ENCODE data around the gene RAB31. TPM values are rescaled to one million over a fixed set of nuclear protein-coding genes. Genes with fewer than 3 reads are reported as not detected.

The RAB31 gene
- total RNA-seq, 2 donors from 2014 or later, result 4.3 to 8.0 TPM

DNA sequence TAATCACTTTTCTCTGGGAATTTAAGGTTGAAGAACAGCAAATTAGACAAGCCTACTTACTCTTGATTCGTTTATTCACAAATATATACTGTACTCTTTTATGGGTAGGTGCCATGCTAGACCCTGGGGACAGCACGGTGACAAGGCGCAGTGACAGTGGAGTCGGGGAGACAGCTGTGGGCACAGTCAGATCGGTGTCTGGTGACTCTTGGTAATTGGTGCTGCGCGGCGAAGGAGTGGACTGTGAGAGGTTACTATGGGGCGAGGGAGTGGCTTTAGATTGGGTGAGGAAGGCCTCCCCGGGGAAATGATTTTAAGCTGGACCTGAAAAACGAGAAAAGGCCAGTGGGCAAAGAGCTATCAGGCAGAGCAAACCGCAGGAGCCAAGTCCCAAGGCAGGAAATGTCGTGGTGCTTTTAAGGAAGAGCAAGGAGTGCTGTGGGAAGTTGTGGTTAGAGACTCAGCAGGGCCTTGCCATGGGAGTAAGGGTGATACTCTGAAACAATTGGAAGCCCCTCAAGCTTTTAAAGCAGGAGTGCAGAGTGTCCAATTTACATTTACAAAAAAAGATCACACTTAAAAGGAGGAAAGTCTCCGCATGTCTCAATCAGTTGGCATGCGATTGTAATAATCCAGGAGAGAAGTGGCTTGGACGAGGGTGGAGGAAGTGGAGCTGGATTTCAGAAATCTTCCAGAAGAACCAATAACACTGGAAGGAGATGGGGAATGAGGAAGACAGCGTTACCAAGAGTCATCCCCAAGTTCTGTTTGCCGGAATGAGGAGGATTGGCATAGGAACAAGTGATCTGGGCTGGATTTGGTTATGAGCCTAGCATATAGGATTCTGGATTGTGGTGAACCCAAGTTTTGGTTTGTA lies 141.5 kb downstream of the RAB31 start:
- intact Hi-C loops (cut with DNase I), result no loop called here
- WGBS, 2 donors, result 66 to 79% methylated on average over 18 of the region's 18 CpGs
- Histone ChIP-seq H3K4me1 (peaks cover 24% of the 10 kb centered on the region), H3K36me3 (replicated peaks in 1 of 2; ENCODE audit: insufficient read depth in 1 of 2, low read depth in 2 of 2) (no peaks in the 10 kb centered on the region), H3K9me3 (no peaks in the 10 kb centered on the region), H3K27me3 (no peaks in the 10 kb centered on the region), H3K27ac (peak overlapping the region in 1 of 4 donors; percentile 54), H3K4me3 (no peak overlapping the region)
- DNase-seq, result peak in 1 of 4 donors; percentile 67
- TF ChIP-seq POLR2A (IDR thresholded peaks at IDR 0.05), result peak in 1 of 3 donors; percentile 26
- TF ChIP-seq, protein P1, sequence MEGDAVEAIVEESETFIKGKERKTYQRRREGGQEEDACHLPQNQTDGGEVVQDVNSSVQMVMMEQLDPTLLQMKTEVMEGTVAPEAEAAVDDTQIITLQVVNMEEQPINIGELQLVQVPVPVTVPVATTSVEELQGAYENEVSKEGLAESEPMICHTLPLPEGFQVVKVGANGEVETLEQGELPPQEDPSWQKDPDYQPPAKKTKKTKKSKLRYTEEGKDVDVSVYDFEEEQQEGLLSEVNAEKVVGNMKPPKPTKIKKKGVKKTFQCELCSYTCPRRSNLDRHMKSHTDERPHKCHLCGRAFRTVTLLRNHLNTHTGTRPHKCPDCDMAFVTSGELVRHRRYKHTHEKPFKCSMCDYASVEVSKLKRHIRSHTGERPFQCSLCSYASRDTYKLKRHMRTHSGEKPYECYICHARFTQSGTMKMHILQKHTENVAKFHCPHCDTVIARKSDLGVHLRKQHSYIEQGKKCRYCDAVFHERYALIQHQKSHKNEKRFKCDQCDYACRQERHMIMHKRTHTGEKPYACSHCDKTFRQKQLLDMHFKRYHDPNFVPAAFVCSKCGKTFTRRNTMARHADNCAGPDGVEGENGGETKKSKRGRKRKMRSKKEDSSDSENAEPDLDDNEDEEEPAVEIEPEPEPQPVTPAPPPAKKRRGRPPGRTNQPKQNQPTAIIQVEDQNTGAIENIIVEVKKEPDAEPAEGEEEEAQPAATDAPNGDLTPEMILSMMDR (IDR thresholded peaks at IDR 0.05), result no peak
- ATAC-seq, result no peak

DNA sequence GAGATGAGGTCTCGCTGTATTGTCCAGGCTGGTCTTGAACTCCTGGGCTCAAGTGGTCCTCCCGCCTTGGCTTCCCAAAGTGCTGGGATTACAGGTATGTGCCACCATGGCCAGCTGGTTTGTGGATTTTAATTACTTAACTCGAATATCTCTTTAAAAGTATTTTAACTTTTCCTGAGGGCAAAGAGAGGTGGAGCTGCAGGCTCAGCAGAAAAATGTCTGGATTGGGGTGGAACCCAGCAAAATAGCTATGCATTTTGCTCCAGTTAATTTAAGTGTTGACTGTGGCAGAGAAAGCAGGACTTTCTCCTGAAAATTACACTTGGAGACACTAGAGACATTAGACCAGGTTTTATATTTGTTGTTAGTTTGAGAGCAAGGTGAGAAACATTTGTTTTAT lies 142.2 kb downstream of the RAB31 start:
- Histone ChIP-seq H3K9me3 (no peaks in the 10 kb centered on the region), H3K4me1 (peaks cover 28% of the 10 kb centered on the region), H3K4me3 (no peak overlapping the region), H3K27me3 (no peaks in the 10 kb centered on the region), H3K27ac (peak overlapping the region in 1 of 4 donors; percentile 54), H3K36me3 (replicated peaks in 1 of 2; ENCODE audit: insufficient read depth in 1 of 2, low read depth in 2 of 2) (no peaks in the 10 kb centered on the region)
- TF ChIP-seq, protein P1 (IDR thresholded peaks at IDR 0.05), result no peak
- no peak for TF ChIP-seq POLR2A (IDR thresholded peaks at IDR 0.05)
- 80% methylated on average over 3 of the region's 3 CpGs for WGBS, 2 donors
- intact Hi-C loops (cut with DNase I), result no loop called here
- ATAC-seq, result no peak
- DNase-seq, result no peak

DNA sequence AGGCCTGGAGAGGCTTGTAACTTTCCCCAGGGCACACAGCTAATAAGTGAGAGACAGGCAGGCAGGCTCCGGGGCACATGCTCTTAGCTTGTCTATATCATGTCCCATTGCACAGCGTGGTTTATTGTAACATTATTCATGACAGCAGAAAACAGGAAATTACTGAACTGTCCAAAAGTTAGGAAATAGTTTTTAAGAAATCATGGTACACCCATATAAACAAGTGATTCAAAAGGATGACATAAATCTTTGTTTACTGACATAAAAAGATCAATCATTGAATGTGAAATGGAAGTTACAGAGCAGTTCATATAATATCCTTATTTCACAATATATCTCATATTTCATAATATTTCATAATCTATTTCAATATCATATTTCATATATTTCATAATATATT lies 143.4 kb downstream of the RAB31 start:
- ATAC-seq (no peak), DNase-seq (peak in 1 of 4 donors; percentile 27)
- Histone ChIP-seq H3K9me3 (no peaks in the 10 kb centered on the region), H3K36me3 (replicated peaks in 1 of 2; ENCODE audit: insufficient read depth in 1 of 2, low read depth in 2 of 2) (no peaks in the 10 kb centered on the region), H3K27me3 (no peaks in the 10 kb centered on the region), H3K4me1 (peaks cover 32% of the 10 kb centered on the region), H3K4me3 (no peak overlapping the region), H3K27ac (no peak overlapping the region)
- TF ChIP-seq POLR2A (IDR thresholded peaks at IDR 0.05), result no peak
- TF ChIP-seq, protein P1 (IDR thresholded peaks at IDR 0.05), result no peak
- intact Hi-C loops (cut with DNase I), result no loop called here
- WGBS, 2 donors, result 63 to 84% methylated on average over 2 of the region's 2 CpGs

DNA sequence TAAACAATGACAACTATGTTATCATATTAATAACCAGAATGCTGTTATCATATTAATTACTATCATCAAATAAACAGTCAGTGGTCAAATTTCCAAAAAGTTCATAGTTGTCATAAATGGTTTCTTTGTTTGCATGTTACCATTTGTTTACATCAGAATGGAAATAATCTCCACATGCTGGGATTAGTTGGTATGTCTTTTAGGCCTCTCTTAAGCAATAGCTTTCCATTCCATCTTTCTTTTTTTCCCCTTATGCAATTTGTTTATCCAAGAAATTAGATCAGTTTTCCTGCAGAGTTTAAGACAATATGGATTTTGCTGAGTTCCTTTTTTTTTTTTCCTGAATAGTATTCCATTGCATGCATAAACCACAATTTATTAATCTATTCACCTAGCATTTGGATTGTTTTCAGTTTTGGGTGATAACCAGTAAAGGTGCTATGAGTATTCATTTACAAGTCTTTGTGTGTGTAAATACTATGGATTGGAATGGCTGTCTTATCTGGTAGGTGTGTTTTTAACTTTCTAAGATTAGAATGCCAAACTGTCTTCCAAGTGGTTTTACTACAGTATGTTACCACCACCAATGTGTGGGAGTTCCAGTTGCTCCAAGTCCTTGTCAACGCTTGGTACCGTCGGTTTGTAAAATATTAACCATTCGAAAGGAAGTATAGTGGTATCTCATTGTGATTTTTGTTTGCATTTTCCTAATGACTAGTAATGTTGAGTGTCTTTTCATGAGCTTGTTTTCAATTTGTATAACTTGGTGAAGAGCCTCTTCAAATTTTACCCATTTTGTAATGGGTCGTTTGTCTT lies 144.4 kb downstream of the RAB31 start:
- intact Hi-C loops (cut with DNase I), result no loop called here
- Histone ChIP-seq H3K36me3 (replicated peaks in 1 of 2; ENCODE audit: insufficient read depth in 1 of 2, low read depth in 2 of 2) (no peaks in the 10 kb centered on the region), H3K4me3 (no peak overlapping the region), H3K27ac (no peak overlapping the region), H3K9me3 (no peaks in the 10 kb centered on the region), H3K4me1 (peaks cover 31% of the 10 kb centered on the region), H3K27me3 (no peaks in the 10 kb centered on the region)
- no peak for DNase-seq
- TF ChIP-seq, protein P1 (IDR thresholded peaks at IDR 0.05), result no peak
- TF ChIP-seq POLR2A (IDR thresholded peaks at IDR 0.05), result no peak
- ATAC-seq, result no peak
- 70 to 71% methylated on average over 5 of the region's 5 CpGs for WGBS, 2 donors
